ENCODE measurements around the gene SRRM3. TPM values are rescaled to one million over a fixed set of nuclear protein-coding genes. Genes with fewer than 3 reads are reported as not detected.

Gene SRRM3
- total RNA-seq, 1 donor = 0.36 TPM

GRCh38 chr7:76317782-76318487, 116.2 kb downstream of the SRRM3 start:
- peaks cover 26% of the 10 kb centered on the region for H3K4me1 ChIP-seq (ENCODE audit: insufficient read depth, low read length)
- peak overlapping the region; percentile 74 for H3K27ac ChIP-seq (ENCODE audit: low read depth, low read length)
- DNase-seq (ENCODE audit: insufficient read length, low spot score, missing footprints) = peak; percentile 99
- H3K9me3 ChIP-seq (ENCODE audit: low read depth, low read length) = no peaks in the 10 kb centered on the region
- no peak for TF ChIP-seq CTCF (IDR thresholded peaks at IDR 0.05; ENCODE audit: extremely low read depth, low read depth, low read length)
- H3K27me3 ChIP-seq (ENCODE audit: insufficient read depth, low read length) = no peaks in the 10 kb centered on the region
- H3K4me3 ChIP-seq (ENCODE audit: insufficient read depth, low read length) = peak overlapping the region; percentile 85
- peaks cover 18% of the 10 kb centered on the region for H3K79me2 ChIP-seq (ENCODE audit: insufficient read depth, low read length)
- peaks cover 7% of the 10 kb centered on the region for H3K36me3 ChIP-seq (ENCODE audit: insufficient read depth, low read length)
- peak overlapping the region; percentile 95 for H2AFZ ChIP-seq (ENCODE audit: low read length)
- H4K20me1 ChIP-seq (ENCODE audit: insufficient read depth, low read length) = peaks cover 12% of the 10 kb centered on the region
- peak overlapping the region; percentile 90 for H3K4me2 ChIP-seq (ENCODE audit: insufficient read depth, low read length)

GRCh38 chr7:76318488-76319353, 117.0 kb downstream of the SRRM3 start:
- Histone ChIP-seq H3K79me2 (ENCODE audit: insufficient read depth, low read length) (peaks cover 22% of the 10 kb centered on the region), H3K4me1 (ENCODE audit: insufficient read depth, low read length) (peaks cover 33% of the 10 kb centered on the region), H3K9me3 (ENCODE audit: low read depth, low read length) (no peaks in the 10 kb centered on the region), H3K27me3 (ENCODE audit: insufficient read depth, low read length) (no peaks in the 10 kb centered on the region), H3K4me3 (ENCODE audit: insufficient read depth, low read length) (peak overlapping the region; percentile 85), H3K36me3 (ENCODE audit: insufficient read depth, low read length) (peaks cover 10% of the 10 kb centered on the region), H4K20me1 (ENCODE audit: insufficient read depth, low read length) (peaks cover 20% of the 10 kb centered on the region), H3K27ac (ENCODE audit: low read depth, low read length) (peak overlapping the region; percentile 74), H2AFZ (ENCODE audit: low read length) (no peak overlapping the region), H3K4me2 (ENCODE audit: insufficient read depth, low read length) (peak overlapping the region; percentile 90)
- TF ChIP-seq CTCF (IDR thresholded peaks at IDR 0.05; ENCODE audit: extremely low read depth, low read depth, low read length) = peak; percentile 41
- DNase-seq (ENCODE audit: insufficient read length, low spot score, missing footprints) = peak; percentile 93

GRCh38 chr7:76325092-76325491, 123.4 kb downstream of the SRRM3 start:
- peak overlapping the region; percentile 18 for H3K27ac ChIP-seq (ENCODE audit: low read depth, low read length)
- H3K36me3 ChIP-seq (ENCODE audit: insufficient read depth, low read length) = peaks cover 60% of the 10 kb centered on the region
- H3K79me2 ChIP-seq (ENCODE audit: insufficient read depth, low read length) = peaks cover 79% of the 10 kb centered on the region

More at GRCh38 chr7:76325092-76325491, 123.4 kb downstream of the SRRM3 start:
- Histone ChIP-seq H3K9me3 (ENCODE audit: low read depth, low read length) (no peaks in the 10 kb centered on the region), H2AFZ (ENCODE audit: low read length) (no peak overlapping the region), H3K4me3 (ENCODE audit: insufficient read depth, low read length) (no peak overlapping the region), H3K27me3 (ENCODE audit: insufficient read depth, low read length) (no peaks in the 10 kb centered on the region), H3K4me2 (ENCODE audit: insufficient read depth, low read length) (no peak overlapping the region), H4K20me1 (ENCODE audit: insufficient read depth, low read length) (peaks cover 65% of the 10 kb centered on the region), H3K4me1 (ENCODE audit: insufficient read depth, low read length) (peaks cover 29% of the 10 kb centered on the region)
- TF ChIP-seq CTCF (IDR thresholded peaks at IDR 0.05; ENCODE audit: extremely low read depth, low read depth, low read length) = no peak
- no peak for DNase-seq (ENCODE audit: insufficient read length, low spot score, missing footprints)

Measured in osteoblast (primary cell).